Stimulated activated memory B cell treated with anti-CD40 and anti-IgM and Interleukin-4, amounts not matched to agents 10 μg/mL and 1 μg/mL and 100 μg/mL, for 72 hours (primary cell): ENCODE data around the gene ATG16L1.

Experiments used
- ATAC-seq: fragments of 150-1000 bp; cut with Tn5 transposase; 2 replicates; pipeline ENCODE4 v1.10.0; 2021
- H3K27ac Mint-ChIP-seq: one replicate; pipeline ENCODE4 v1.8.0; 2022; ENCODE audit warnings: mild to moderate bottlenecking, mixed read lengths
- H3K27me3 Mint-ChIP-seq: one replicate; pipeline ENCODE4 v1.8.0; 2022; ENCODE audit warnings: mixed read lengths
- H3K36me3 Mint-ChIP-seq: one replicate; pipeline ENCODE4 v1.8.0; 2022; ENCODE audit warnings: mixed read lengths
- H3K4me1 Mint-ChIP-seq: one replicate; pipeline ENCODE4 v1.8.0; 2022; ENCODE audit warnings: mixed read lengths
- H3K4me3 Mint-ChIP-seq: one replicate; pipeline ENCODE4 v1.8.0; 2022; ENCODE audit warnings: mild to moderate bottlenecking, moderate library complexity, mixed read lengths
- H3K9me3 Mint-ChIP-seq: one replicate; pipeline ENCODE4 v1.8.0; 2022; ENCODE audit warnings: mixed read lengths

Gene ATG16L1

GRCh38 chr2:233287871-233288270 lies 36.4 kb downstream of the ATG16L1 start:
- Mint-ChIP-seq H3K27ac (no peak overlapping the region), H3K36me3 (peaks cover 60% of the 10 kb centered on the region), H3K4me1 (no peaks in the 10 kb centered on the region)

GRCh38 chr2:233288663-233289062 lies 37.2 kb downstream of the ATG16L1 start:
- Mint-ChIP-seq H3K4me3 (no peak overlapping the region), H3K36me3 (peaks cover 64% of the 10 kb centered on the region), H3K4me1 (no peaks in the 10 kb centered on the region), H3K27me3 (no peaks in the 10 kb centered on the region), H3K9me3 (no peaks in the 10 kb centered on the region), H3K27ac (no peak overlapping the region)
- ATAC-seq: no peak

More at GRCh38 chr2:233287871-233288270, 36.4 kb downstream of the ATG16L1 start:
- Mint-ChIP-seq H3K9me3 (no peaks in the 10 kb centered on the region), H3K27me3 (no peaks in the 10 kb centered on the region), H3K4me3 (no peak overlapping the region)
- no peak for ATAC-seq

- peaks cover 69% of the 10 kb centered on the region for H3K36me3 Mint-ChIP-seq
These were observed 38.2 kb downstream of the ATG16L1 start for GRCh38 chr2:233289648-233290047.

DNA sequence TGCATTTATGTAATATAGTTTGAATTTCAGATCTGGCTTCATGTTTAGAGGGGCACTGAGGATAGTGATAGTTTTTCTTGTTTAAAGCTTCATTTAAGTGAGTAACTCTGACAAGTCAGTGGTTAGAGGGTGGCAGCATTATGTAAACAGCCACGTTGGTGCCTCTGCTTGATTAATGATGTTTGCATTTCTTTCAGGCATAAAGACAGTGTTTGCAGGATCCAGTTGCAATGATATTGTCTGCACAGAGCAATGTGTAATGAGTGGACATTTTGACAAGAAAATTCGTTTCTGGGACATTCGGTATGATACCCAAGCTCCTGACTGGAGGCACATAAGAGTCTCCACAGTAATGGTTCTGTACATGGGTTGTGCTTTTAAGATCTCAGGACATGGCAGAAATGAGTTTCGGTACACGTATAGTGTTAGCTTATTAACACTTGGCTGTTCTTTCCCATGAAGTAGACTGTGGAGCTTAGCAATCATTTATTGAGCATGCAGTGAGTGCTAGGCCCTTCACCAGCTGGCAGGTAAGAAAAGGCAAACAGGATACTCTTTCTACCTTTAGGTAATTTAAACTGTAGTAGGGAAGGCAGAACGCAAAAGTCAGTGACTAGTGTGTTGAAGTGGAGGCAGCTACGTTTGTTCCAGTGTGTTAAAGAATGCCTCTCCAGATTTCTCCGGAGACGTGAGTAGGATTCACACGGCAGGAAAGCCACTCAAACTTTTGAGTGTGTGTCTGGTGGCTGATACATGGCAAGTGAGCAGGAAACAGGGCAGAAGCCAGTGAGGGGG lies 38.8 kb downstream of the ATG16L1 start:
- H3K36me3 Mint-ChIP-seq: peaks cover 69% of the 10 kb centered on the region
- H3K9me3 Mint-ChIP-seq: no peaks in the 10 kb centered on the region
- H3K4me1 Mint-ChIP-seq: no peaks in the 10 kb centered on the region
- ATAC-seq: no peak
- no peaks in the 10 kb centered on the region for H3K27me3 Mint-ChIP-seq
- H3K27ac Mint-ChIP-seq: peak overlapping the region; percentile 1
- no peak overlapping the region for H3K4me3 Mint-ChIP-seq

More at GRCh38 chr2:233289648-233290047, 38.2 kb downstream of the ATG16L1 start:
- no peaks in the 10 kb centered on the region for H3K4me1 Mint-ChIP-seq
- peak overlapping the region; percentile 1 for H3K27ac Mint-ChIP-seq
- H3K9me3 Mint-ChIP-seq: no peaks in the 10 kb centered on the region
- ATAC-seq: no peak
- H3K27me3 Mint-ChIP-seq: no peaks in the 10 kb centered on the region
- no peak overlapping the region for H3K4me3 Mint-ChIP-seq

- H3K27ac Mint-ChIP-seq: no peak overlapping the region
- H3K27me3 Mint-ChIP-seq: no peaks in the 10 kb centered on the region
- no peak overlapping the region for H3K4me3 Mint-ChIP-seq
- no peak for ATAC-seq
- H3K9me3 Mint-ChIP-seq: no peaks in the 10 kb centered on the region
- peaks cover 52% of the 10 kb centered on the region for H3K36me3 Mint-ChIP-seq
- no peaks in the 10 kb centered on the region for H3K4me1 Mint-ChIP-seq
These were observed 44.4 kb downstream of the ATG16L1 start for GRCh38 chr2:233295891-233296290.

DNA sequence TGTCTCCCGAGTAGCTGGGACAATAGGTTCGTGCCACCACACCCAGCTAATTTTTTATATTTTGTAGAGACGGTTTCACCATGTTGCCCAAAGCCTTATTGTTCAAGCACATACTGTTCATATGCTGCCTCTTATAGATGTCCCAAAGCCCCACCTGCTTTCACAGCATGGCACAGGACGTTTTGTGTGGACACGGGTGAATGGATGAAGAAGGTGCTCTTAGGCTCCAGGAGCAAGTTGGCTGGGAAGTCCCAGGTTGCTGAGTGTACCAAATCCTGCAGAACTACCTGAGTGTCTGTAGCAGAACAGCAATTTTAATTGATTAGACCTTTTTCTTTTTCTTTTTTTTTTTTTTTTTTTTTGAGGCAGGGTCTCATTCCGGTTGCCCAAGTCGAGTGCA lies 45.6 kb downstream of the ATG16L1 start:
- peaks cover 44% of the 10 kb centered on the region for H3K36me3 Mint-ChIP-seq
- no peak for ATAC-seq
- H3K27ac Mint-ChIP-seq: no peak overlapping the region
- no peaks in the 10 kb centered on the region for H3K9me3 Mint-ChIP-seq
- no peaks in the 10 kb centered on the region for H3K27me3 Mint-ChIP-seq
- H3K4me3 Mint-ChIP-seq: no peak overlapping the region
- H3K4me1 Mint-ChIP-seq: no peaks in the 10 kb centered on the region

DNA sequence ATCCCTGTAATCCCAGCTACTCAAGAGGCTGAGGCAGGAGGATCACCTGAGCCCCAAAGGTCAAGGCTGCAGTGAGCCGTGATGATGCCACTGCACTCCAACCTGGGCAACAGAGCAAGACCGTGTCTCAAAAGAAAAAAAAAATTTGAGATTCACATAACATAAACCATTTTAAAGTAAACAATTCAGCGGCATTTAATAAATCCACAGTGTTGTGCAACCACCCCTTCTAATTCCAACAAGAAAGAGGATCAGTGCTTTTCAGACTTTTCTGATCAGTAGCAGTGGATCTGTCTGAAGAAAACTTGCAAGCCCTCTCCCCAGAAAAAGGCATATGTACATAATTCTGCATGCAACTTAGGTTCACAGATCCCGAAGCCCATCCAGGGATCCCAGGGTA lies 48.9 kb downstream of the ATG16L1 start:
- peaks cover 11% of the 10 kb centered on the region for H3K36me3 Mint-ChIP-seq
- H3K27ac Mint-ChIP-seq: no peak overlapping the region
- H3K4me1 Mint-ChIP-seq: no peaks in the 10 kb centered on the region

GRCh38 chr2:233301248-233301647 lies 49.8 kb downstream of the ATG16L1 start:
- no peak for ATAC-seq
- Mint-ChIP-seq H3K27me3 (no peaks in the 10 kb centered on the region), H3K27ac (no peak overlapping the region), H3K9me3 (no peaks in the 10 kb centered on the region), H3K4me1 (no peaks in the 10 kb centered on the region), H3K36me3 (peaks cover 2% of the 10 kb centered on the region), H3K4me3 (no peak overlapping the region)

More for the DNA sequence above, 48.9 kb downstream of the ATG16L1 start:
- Mint-ChIP-seq H3K4me3 (no peak overlapping the region), H3K27me3 (no peaks in the 10 kb centered on the region), H3K9me3 (no peaks in the 10 kb centered on the region)
- no peak for ATAC-seq

DNA sequence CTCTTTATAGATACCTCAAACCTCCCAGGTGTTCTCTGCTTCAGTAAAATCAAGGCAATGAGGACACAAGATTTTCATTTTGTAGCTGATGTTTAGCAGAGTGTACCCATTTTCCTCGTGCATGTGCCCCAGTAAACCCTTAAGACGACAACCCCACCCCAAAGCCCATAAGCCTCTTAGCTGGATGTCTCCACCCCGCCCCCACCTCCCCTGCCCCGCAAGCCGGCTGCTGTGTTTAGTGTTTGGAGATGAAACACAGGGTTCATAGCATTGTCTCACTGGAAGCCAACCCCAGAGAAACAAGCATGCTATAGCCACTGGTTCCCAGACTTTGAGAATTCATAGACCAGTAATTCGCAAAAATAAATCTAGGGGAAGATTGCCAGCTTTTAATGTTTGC lies 50.3 kb downstream of the ATG16L1 start:
- Mint-ChIP-seq H3K27me3 (no peaks in the 10 kb centered on the region), H3K4me1 (no peaks in the 10 kb centered on the region), H3K4me3 (no peak overlapping the region), H3K27ac (no peak overlapping the region), H3K9me3 (no peaks in the 10 kb centered on the region), H3K36me3 (no peaks in the 10 kb centered on the region)
- no peak for ATAC-seq

GRCh38 chr2:233303252-233303651 lies 51.8 kb downstream of the ATG16L1 start:
- Mint-ChIP-seq H3K27ac (no peak overlapping the region), H3K9me3 (no peaks in the 10 kb centered on the region), H3K36me3 (no peaks in the 10 kb centered on the region), H3K27me3 (no peaks in the 10 kb centered on the region), H3K4me3 (no peak overlapping the region), H3K4me1 (no peaks in the 10 kb centered on the region)
- no peak for ATAC-seq

DNA sequence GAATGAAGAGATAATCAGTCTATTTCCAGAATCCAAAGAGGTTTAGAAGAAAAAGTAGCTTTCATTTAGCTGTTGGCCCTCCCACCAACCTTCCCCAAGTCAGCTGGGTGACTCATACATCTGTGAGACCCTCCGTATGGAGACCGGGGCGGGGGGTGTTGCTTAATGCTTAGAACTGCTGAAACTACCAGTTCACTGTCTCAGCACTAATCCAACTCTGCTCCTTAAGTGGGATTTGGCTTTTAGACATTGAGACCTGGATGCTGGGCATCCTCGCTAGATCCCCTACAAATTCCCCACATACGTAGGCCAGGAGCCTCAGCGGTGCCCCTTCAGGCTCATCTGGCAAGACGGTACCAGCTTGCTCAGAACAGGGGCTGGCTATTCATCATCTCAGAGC lies 56.1 kb downstream of the ATG16L1 start, which contains the start of gene SAG:
Gene SAG, plus strand, starts transcription at position 252 of the 400 bp plus-strand sequence. CDS start 1,374 bp downstream, outside the sequence.
- no peaks in the 10 kb centered on the region for H3K9me3 Mint-ChIP-seq
- no peak within 1 kb of the TSS for H3K4me3 Mint-ChIP-seq

GRCh38 chr2:233311241-233311926 lies 59.9 kb downstream of the ATG16L1 start:
- peaks cover 32% of the 10 kb centered on the region for H3K4me1 Mint-ChIP-seq

More for the DNA sequence above, 56.1 kb downstream of the ATG16L1 start, which contains the start of gene SAG:
- Mint-ChIP-seq H3K4me1 (peaks cover 23% of the 10 kb centered on the region), H3K27me3 (no peaks in the 10 kb centered on the region), H3K27ac (peak within 1 kb of the TSS; percentile 50), H3K36me3 (no peaks in the 10 kb centered on the region)
- ATAC-seq: no peak

GRCh38 chr2:233312874-233313273 lies 61.4 kb downstream of the ATG16L1 start:
- Mint-ChIP-seq H3K9me3 (no peaks in the 10 kb centered on the region), H3K36me3 (no peaks in the 10 kb centered on the region), H3K4me3 (no peak overlapping the region), H3K27ac (peak overlapping the region; percentile 56), H3K27me3 (no peaks in the 10 kb centered on the region), H3K4me1 (peaks cover 32% of the 10 kb centered on the region)
- no peak for ATAC-seq

More at GRCh38 chr2:233311241-233311926, 59.9 kb downstream of the ATG16L1 start:
- no peak for ATAC-seq
- Mint-ChIP-seq H3K4me3 (no peak overlapping the region), H3K27ac (peak overlapping the region; percentile 33), H3K9me3 (no peaks in the 10 kb centered on the region), H3K36me3 (no peaks in the 10 kb centered on the region), H3K27me3 (no peaks in the 10 kb centered on the region)

DNA sequence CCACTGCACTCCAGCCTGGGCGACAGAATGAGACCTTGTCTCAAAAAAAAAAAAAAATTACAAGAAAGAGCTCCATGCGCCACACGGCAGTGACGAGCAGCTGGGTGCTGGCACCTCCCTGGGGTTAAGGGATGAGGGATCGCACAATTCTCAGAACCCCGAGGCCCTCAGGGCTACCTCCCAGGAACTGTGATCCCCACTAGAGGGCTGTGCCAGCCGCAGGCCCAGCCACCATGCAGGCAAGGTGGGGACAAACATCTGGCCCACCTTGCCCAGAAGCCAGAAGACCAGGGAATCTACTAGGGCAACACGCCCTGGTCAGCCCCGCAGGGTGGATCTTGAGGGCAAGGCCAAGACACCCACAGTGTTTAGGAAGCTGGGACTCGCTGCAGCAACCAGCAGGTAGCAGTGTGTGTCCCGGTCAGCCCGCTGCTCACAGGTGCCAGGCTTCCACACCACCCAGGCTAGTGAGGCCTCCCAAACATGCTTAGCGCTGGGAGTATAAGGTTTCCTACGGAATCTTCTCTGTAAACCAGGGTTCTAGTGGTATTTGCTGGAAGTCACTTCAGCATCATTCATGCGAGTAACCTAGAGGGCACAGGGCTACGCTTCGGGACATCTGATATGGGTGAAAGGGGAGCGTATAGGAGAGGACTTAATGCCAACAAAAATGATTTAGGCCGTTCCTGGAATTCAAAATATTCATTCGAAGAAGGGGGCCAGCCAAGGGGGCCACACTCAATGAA lies 62.9 kb downstream of the ATG16L1 start:
- Mint-ChIP-seq H3K27me3 (no peaks in the 10 kb centered on the region), H3K36me3 (no peaks in the 10 kb centered on the region), H3K4me1 (peaks cover 32% of the 10 kb centered on the region), H3K27ac (no peak overlapping the region), H3K9me3 (no peaks in the 10 kb centered on the region), H3K4me3 (no peak overlapping the region)
- ATAC-seq: no peak
